Neural progenitor cell (in vitro differentiated cells): ENCODE measurements around the gene SIPA1.

Experiments
- EZH2phosphoT487 ChIP-seq: fragments of 200-600 bp; sonication (generic); IDR thresholded peaks from 2 replicates; pipeline ENCODE4 v1.6.1; 2017; ENCODE audit warnings: antibody characterized with exemption
- TF ChIP-seq, protein P1 (sequence below): fragments of 200-600 bp; sonication (generic); IDR thresholded peaks from 2 replicates; pipeline ENCODE4 v1.5.1; 2017; ENCODE audit warnings: antibody characterized with exemption, mild to moderate bottlenecking

DNA sequence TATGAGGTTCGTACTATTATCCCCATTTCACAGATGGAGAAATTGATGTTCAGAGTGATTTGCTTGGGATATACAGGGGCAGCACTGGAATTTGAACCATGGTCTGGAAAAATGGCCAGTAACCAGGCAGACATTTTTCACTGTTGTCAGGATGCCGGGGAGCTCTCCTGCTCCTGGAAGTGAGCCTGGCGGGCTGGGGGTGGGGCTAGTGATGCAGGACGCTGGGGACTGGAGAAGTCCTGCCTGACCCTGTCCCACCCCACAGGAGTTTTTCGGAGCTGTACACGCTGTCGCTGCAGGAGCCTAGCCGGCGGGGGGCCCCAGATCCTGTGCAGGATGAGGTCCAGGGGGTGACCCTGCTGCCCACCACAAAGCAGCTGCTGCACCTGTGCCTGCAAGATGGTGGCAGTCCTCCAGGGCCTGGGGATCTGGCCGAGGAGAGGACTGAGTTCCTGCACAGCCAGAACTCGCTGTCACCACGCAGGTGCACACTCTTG, 11.1 kb downstream of the SIPA1 start:
- TF ChIP-seq, protein P1, sequence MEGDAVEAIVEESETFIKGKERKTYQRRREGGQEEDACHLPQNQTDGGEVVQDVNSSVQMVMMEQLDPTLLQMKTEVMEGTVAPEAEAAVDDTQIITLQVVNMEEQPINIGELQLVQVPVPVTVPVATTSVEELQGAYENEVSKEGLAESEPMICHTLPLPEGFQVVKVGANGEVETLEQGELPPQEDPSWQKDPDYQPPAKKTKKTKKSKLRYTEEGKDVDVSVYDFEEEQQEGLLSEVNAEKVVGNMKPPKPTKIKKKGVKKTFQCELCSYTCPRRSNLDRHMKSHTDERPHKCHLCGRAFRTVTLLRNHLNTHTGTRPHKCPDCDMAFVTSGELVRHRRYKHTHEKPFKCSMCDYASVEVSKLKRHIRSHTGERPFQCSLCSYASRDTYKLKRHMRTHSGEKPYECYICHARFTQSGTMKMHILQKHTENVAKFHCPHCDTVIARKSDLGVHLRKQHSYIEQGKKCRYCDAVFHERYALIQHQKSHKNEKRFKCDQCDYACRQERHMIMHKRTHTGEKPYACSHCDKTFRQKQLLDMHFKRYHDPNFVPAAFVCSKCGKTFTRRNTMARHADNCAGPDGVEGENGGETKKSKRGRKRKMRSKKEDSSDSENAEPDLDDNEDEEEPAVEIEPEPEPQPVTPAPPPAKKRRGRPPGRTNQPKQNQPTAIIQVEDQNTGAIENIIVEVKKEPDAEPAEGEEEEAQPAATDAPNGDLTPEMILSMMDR: no peak
- no peak for TF ChIP-seq EZH2phosphoT487
